A549 (cell line): ENCODE measurements around the gene TRMT1L.

ENCODE experiments used
- SMC3 ChIP-seq: fragments of >200 bp; sonication (Bioruptor Twin); formaldehyde crosslinking; IDR thresholded peaks from 3 replicates; pipeline ENCODE4 v1.6.1; 2018; ENCODE audit warnings: inconsistent platforms
- TF ChIP-seq, protein P1 (sequence below): fragments of >200 bp; sonication (Bioruptor Twin); formaldehyde crosslinking; IDR thresholded peaks from 3 replicates; pipeline ENCODE4 v1.5.1; 2016

DNA sequence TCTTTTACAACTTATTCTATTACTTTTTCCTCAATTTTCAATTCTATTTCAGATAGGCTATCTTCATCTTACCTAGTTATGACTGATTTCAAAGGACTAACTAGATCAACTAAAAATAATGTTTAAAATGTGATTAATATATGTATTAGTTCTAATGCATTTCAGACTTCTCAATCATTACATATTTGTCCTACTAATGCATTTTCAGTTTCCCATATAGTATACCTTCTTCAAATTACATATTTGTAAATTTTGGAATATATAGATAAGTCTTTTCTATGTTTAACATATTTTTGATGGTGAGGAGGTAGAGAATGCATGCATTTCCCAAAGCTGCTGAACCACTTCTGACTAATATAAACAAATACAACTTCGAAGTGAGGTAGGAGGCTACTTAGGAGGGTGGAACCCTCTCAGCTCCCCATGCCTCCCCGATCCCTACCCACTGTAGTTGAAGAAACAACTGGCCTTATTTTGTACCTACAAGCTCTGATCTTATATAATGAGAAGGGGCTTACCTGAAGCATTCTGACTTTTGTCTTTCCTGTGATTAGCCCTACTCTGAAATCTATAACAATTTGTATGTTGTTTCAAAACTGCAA lies 1.7 kb downstream of the TRMT1L start:
- TF ChIP-seq, protein P1, sequence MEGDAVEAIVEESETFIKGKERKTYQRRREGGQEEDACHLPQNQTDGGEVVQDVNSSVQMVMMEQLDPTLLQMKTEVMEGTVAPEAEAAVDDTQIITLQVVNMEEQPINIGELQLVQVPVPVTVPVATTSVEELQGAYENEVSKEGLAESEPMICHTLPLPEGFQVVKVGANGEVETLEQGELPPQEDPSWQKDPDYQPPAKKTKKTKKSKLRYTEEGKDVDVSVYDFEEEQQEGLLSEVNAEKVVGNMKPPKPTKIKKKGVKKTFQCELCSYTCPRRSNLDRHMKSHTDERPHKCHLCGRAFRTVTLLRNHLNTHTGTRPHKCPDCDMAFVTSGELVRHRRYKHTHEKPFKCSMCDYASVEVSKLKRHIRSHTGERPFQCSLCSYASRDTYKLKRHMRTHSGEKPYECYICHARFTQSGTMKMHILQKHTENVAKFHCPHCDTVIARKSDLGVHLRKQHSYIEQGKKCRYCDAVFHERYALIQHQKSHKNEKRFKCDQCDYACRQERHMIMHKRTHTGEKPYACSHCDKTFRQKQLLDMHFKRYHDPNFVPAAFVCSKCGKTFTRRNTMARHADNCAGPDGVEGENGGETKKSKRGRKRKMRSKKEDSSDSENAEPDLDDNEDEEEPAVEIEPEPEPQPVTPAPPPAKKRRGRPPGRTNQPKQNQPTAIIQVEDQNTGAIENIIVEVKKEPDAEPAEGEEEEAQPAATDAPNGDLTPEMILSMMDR = no peak
- no peak for TF ChIP-seq SMC3
